PC-9 (cell line): Measurements from ENCODE around the gene VEGFB. TPM values are rescaled to one million over a fixed set of nuclear protein-coding genes. Genes with fewer than 3 reads are reported as not detected.

ENCODE experiments used
- BruUV-seq: library from RNA; stranded (reverse); fragments of 400-500 nt; replicated peaks from 2 replicates; lab custom pipeline; 2021; lab: Mats Ljungman, UMichigan
- CTCF ChIA-PET: fragments of 300-600 bp; sonication (Branson Sonifier 250); formaldehyde crosslinking; loops from one replicate; lab custom pipeline; 2022; ENCODE audit warnings: antibody characterized with exemption; lab: Charles Lee
- POLR2A ChIA-PET: fragments of 300-600 bp; sonication (Branson Sonifier 250); formaldehyde crosslinking; loops from one replicate; lab custom pipeline; 2022; ENCODE audit warnings: antibody characterized with exemption; ENCODE audit not compliant: unreplicated experiment; lab: Charles Lee
- DNase-seq, 2 experiments: peaks; one replicate each; pipeline versions ENCODE4 v3.0.0 to v3.0.0-alpha.2; 2015 to 2022; ENCODE audit warnings: mixed read lengths in 1 of 2
- H2AFZ ChIP-seq: fragments of 200-600 bp; sonication (generic); 2 replicates; pipeline ENCODE4 v1.8.1; 2017; ENCODE audit warnings: antibody characterized with exemption
- H3F3A ChIP-seq: fragments of 200-600 bp; sonication (generic); 2 replicates; pipeline ENCODE4 v1.8.1; 2017; ENCODE audit warnings: antibody characterized with exemption, mild to moderate bottlenecking, low read depth; ENCODE audit not compliant: insufficient read depth
- H3K27ac ChIP-seq: fragments of 200-600 bp; sonication (generic); 2 replicates; pipeline ENCODE4 v1.6.1; 2016; ENCODE audit warnings: mixed run types
- H3K27me3 ChIP-seq: fragments of 200-600 bp; sonication (generic); 2 replicates; pipeline ENCODE4 v1.6.1; 2016; ENCODE audit warnings: low read depth, mixed run types; ENCODE audit not compliant: insufficient read depth
- H3K36me3 ChIP-seq: fragments of 200-600 bp; sonication (generic); 2 replicates; pipeline ENCODE4 v1.6.1; 2016; ENCODE audit warnings: low read depth, mixed run types
- H3K4me1 ChIP-seq: fragments of 200-600 bp; sonication (generic); replicated peaks from 2 replicates; pipeline ENCODE4 v1.6.1; 2016; ENCODE audit warnings: mixed run types; ENCODE audit not compliant: insufficient read depth
- H3K4me2 ChIP-seq: fragments of 200-600 bp; sonication (generic); 2 replicates; pipeline ENCODE4 v1.6.1; 2017; ENCODE audit warnings: mixed run types
- H3K4me3 ChIP-seq: fragments of 200-600 bp; sonication (generic); 2 replicates; pipeline ENCODE4 v1.6.1; 2016; ENCODE audit warnings: mixed run types
- H3K79me2 ChIP-seq: fragments of 200-600 bp; sonication (generic); 2 replicates; pipeline ENCODE4 v1.6.1; 2017; ENCODE audit warnings: low read depth, mixed run types
- H3K9me2 ChIP-seq: fragments of 200-600 bp; sonication (generic); 2 replicates; pipeline ENCODE4 v1.8.1; 2017; ENCODE audit warnings: mild to moderate bottlenecking; ENCODE audit not compliant: insufficient read depth
- H3K9me3 ChIP-seq: fragments of 200-600 bp; sonication (generic); 2 replicates; pipeline ENCODE4 v1.8.1; 2016; ENCODE audit warnings: low read depth; ENCODE audit not compliant: insufficient read depth
- H4K20me1 ChIP-seq: fragments of 200-600 bp; sonication (generic); 2 replicates; pipeline ENCODE4 v1.8.1; 2017; ENCODE audit not compliant: insufficient read depth
- CTCF ChIP-seq: fragments of 200-600 bp; sonication (generic); conservative IDR thresholded peaks from 2 replicates; pipeline ENCODE4 v1.6.1; 2017; ENCODE audit warnings: mixed run types, antibody characterized with exemption, mild to moderate bottlenecking, moderate library complexity
- EZH2 ChIP-seq: fragments of 200-600 bp; sonication (generic); IDR thresholded peaks from 2 replicates; pipeline ENCODE4 v1.8.0; 2017; ENCODE audit warnings: antibody characterized with exemption, low read depth
- intact Hi-C: fragments of 100-400 bp; cut with micrococcal nuclease; formaldehyde crosslinking; loops from one replicate; pipeline ENCODE4 v1.10.0; 2022; ENCODE audit not compliant: unreplicated experiment
- total RNA-seq: library from RNA; stranded (reverse); gene quantifications from 2 replicates; pipeline ENCODE4 v1.2.3, GENCODE V29; 2021

Gene VEGFB
- total RNA-seq, 1 experiment from 2014 or later, result 129 TPM

DNA sequence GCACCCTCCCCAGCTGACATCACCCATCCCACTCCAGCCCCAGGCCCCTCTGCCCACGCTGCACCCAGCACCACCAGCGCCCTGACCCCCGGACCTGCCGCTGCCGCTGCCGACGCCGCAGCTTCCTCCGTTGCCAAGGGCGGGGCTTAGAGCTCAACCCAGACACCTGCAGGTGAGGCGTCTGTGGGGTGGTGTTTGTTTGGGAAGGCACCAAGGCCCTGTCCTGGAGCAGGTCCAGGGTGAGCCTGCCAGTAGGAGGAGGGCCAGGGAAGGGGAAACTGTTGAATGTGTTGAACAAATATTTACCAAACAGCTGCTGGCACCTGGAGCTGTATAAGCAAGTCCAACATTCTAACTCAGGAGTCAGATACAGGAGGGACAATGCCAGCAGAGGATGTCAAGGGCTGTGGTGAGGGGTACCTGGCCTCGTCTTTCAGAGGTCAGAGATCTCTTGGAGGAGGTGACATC, 3.1 kb downstream of the VEGFB start:
- H3K4me3 ChIP-seq, result no peak overlapping the region
- TF ChIP-seq CTCF, result no peak
- TF ChIP-seq EZH2, result no peak
- CTCF ChIA-PET, result interaction anchor here (0.6 to 0.8 kb wide), 3 partner anchors 80 to 271 kb away, joined by 3 to 4 read pairs (median 3); partner anchors contain the start of gene PRDX5
- H3K27me3 ChIP-seq, result no peaks in the 10 kb centered on the region
- intact Hi-C loops, result no loop called here
- POLR2A ChIA-PET, result interaction anchor here (0.6 to 0.8 kb wide), 4 partner anchors 8 to 541 kb away, joined by 3 to 7 read pairs (median 6); partner anchors contain the start of gene TRMT112
- peaks cover 13% of the 10 kb centered on the region for H4K20me1 ChIP-seq
- BruUV-seq, result no TSS peak
- H3K79me2 ChIP-seq, result peaks cover 24% of the 10 kb centered on the region
- H2AFZ ChIP-seq, result no peak overlapping the region
- peaks cover 43% of the 10 kb centered on the region for H3F3A ChIP-seq
- H3K9me2 ChIP-seq, result no peaks in the 10 kb centered on the region
- H3K4me2 ChIP-seq, result no peak overlapping the region
- no peak overlapping the region for H3K27ac ChIP-seq
- no peaks in the 10 kb centered on the region; the same call in 1 of the 2 replicates for H3K36me3 ChIP-seq
- peaks cover 41% of the 10 kb centered on the region for H3K4me1 ChIP-seq
- H3K9me3 ChIP-seq, result no peaks in the 10 kb centered on the region
- peak in 1 of 2 experiments; percentile 72 for DNase-seq

DNA sequence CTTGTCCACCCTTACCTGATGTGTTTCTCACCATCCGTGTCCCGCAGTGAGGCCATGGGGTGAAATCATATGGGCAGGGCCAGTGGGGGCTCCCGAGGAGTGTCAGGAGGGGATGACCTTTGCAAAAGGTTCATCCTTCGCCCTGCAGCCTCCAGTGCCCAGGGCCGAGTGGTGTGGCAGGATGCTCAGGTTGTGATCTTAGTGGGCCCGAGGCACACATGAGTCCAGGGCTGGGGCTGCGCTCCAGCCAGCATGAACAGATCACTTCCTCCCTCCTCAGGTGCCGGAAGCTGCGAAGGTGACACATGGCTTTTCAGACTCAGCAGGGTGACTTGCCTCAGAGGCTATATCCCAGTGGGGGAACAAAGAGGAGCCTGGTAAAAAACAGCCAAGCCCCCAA, 3.7 kb downstream of the VEGFB start:
- CTCF ChIA-PET, result interaction anchor here (0.8 kb wide), 1 partner anchor 80 kb away, joined by 3 read pairs; the partner anchor contains the start of gene PRDX5
- no peak for TF ChIP-seq CTCF
- no peak for TF ChIP-seq EZH2
- no peak overlapping the region for H3K4me2 ChIP-seq

DNA sequence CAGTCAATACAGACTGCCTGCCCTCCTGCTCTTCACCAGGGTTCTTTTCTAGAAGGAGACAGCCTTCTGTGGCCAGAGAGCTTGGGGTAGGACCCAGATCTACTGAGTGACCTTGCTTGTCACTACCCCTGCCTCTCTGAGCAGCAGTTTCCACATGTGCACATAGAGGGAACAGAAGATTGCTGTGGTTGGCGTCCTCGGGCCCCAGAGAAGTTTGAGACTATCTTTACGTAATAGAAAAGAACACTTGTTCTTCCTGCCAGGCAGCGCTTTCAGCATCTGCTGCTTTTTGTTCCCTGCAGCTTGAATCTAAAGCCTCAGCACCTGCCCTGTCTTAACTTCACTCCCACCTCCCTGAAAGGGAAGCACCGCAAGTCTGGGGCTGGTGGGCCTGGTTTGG, 4.6 kb downstream of the VEGFB start:
- no TSS peak for BruUV-seq
- Histone ChIP-seq H3K4me2 (peak overlapping the region; percentile 95; the same call in 1 of the 2 replicates), H3K36me3 (peaks cover 10% of the 10 kb centered on the region), H3K4me3 (no peak overlapping the region), H2AFZ (no peak overlapping the region), H3K27ac (peak overlapping the region; percentile 97; the same call in 1 of the 2 replicates), H3K4me1 (peaks cover 44% of the 10 kb centered on the region), H3K9me3 (no peaks in the 10 kb centered on the region), H4K20me1 (peaks cover 13% of the 10 kb centered on the region), H3K79me2 (peaks cover 38% of the 10 kb centered on the region), H3K27me3 (no peaks in the 10 kb centered on the region), H3F3A (peaks cover 46% of the 10 kb centered on the region), H3K9me2 (no peaks in the 10 kb centered on the region)
- POLR2A ChIA-PET, result no interaction called here
- TF ChIP-seq EZH2 (no peak), CTCF (no peak)
- no peak for DNase-seq
- intact Hi-C loops, result no loop called here
- CTCF ChIA-PET, result interaction anchor here (1.1 kb wide), 1 partner anchor 28 kb away, joined by 15 read pairs; no protein-coding TSS in a partner anchor

More for the DNA sequence above, 3.7 kb downstream of the VEGFB start:
- Histone ChIP-seq H3K4me3 (no peak overlapping the region), H3K79me2 (peaks cover 29% of the 10 kb centered on the region), H4K20me1 (peaks cover 13% of the 10 kb centered on the region), H3K36me3 (peaks cover 2% of the 10 kb centered on the region; the same call in 1 of the 2 replicates), H3K27me3 (no peaks in the 10 kb centered on the region), H3F3A (peaks cover 43% of the 10 kb centered on the region), H3K9me3 (no peaks in the 10 kb centered on the region), H3K9me2 (no peaks in the 10 kb centered on the region), H3K27ac (no peak overlapping the region), H3K4me1 (peaks cover 46% of the 10 kb centered on the region), H2AFZ (no peak overlapping the region)
- DNase-seq, result no peak
- intact Hi-C loops, result no loop called here
- BruUV-seq, result no TSS peak
- POLR2A ChIA-PET, result interaction anchor here (0.7 to 0.8 kb wide), 2 partner anchors 8 to 541 kb away, joined by 3 to 7 read pairs; no protein-coding TSS in a partner anchor
